Measurements from ENCODE around the gene ERCC4.

The ERCC4 gene

DNA sequence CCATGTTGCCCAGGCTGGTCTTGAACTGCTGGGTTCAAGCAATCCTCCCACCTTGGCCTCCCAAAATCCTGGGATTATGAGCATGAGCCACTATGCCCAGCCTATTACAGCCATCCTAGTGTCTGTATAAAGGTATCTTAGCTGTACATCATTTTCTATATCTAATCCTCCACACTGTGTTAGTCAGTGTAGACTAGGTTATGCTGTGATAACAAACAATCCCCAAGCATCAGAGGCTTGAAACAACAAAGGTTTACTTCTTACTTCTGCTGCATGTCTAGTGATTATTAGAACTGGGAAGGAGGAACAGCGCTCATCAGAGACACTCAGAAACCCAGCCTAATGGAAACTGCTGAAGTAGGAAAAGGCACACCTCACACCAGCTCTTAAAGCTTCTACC, 68.1 kb downstream of the ERCC4 start:
- WGBS (ENCODE audit: insufficient coverage, insufficient read length): no CpG with 5 or more reads among the region's 1 CpG
- Histone ChIP-seq H3K27me3 (ENCODE audit: control insufficient read depth, insufficient read depth, low read length) (no peaks in the 10 kb centered on the region), H3K36me3 (ENCODE audit: control insufficient read depth, insufficient read depth, low read length) (no peaks in the 10 kb centered on the region), H3K27ac (ENCODE audit: low read length) (no peak overlapping the region), H3K4me3 (ENCODE audit: low read length) (no peak overlapping the region), H3K4me1 (ENCODE audit: control insufficient read depth, insufficient read depth, low read length) (no peaks in the 10 kb centered on the region), H3K9me3 (ENCODE audit: control insufficient read depth, insufficient read depth, low read length) (no peaks in the 10 kb centered on the region)
- no peak for DNase-seq (ENCODE audit: low read depth, low spot score)

DNA sequence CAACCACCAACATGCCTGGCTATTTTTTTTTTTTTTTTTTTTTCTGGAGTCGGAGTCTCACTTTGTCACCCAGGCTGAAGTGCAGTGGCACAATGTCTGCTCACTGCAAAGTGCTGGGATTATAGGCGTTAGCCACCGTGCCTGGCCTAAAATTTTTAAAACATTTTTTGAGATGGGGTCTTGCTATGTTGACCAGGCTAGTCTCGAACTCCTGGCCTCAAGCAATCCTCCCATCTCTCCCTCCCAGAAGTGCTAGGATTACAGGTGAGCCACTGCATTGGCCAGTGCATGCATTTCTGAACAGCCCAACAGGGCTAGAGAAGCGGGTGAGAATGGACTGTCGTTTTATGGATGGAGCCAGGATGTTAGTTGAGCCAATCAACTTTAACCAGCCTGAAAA, 72.4 kb downstream of the ERCC4 start:
- WGBS (ENCODE audit: insufficient coverage, insufficient read length): no CpG with 5 or more reads among the region's 6 CpGs
- H3K9me3 ChIP-seq (ENCODE audit: control insufficient read depth, insufficient read depth, low read length): no peaks in the 10 kb centered on the region
- DNase-seq (ENCODE audit: low read depth, low spot score): no peak
- H3K4me3 ChIP-seq (ENCODE audit: low read length): no peak overlapping the region
- no peaks in the 10 kb centered on the region for H3K4me1 ChIP-seq (ENCODE audit: control insufficient read depth, insufficient read depth, low read length)
- H3K27me3 ChIP-seq (ENCODE audit: control insufficient read depth, insufficient read depth, low read length): no peaks in the 10 kb centered on the region
- no peak overlapping the region for H3K27ac ChIP-seq (ENCODE audit: low read length)
- H3K36me3 ChIP-seq (ENCODE audit: control insufficient read depth, insufficient read depth, low read length): no peaks in the 10 kb centered on the region

DNA sequence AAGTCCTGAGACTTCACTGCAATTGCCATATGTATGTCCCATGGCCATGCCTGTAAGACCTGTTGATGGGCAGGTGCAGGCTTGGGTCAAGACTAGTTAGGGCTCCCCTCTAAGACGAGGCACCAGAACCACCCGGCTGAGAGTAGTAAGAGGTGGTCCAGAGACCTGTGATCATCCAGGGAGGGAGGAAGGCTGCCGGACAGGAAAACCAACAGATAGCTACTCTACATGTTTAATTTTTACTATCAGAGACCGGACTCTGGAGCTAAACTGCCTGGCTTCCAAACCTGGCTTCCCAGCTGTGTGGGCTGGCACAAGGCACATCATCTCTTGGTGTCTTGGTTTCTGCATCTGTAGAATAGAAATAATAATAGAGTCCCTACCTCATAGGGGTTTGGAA, 73.0 kb downstream of the ERCC4 start:
- no peak for DNase-seq (ENCODE audit: low read depth, low spot score)
- WGBS (ENCODE audit: insufficient coverage, insufficient read length): no CpG with 5 or more reads among the region's 4 CpGs
- Histone ChIP-seq H3K27ac (ENCODE audit: low read length) (no peak overlapping the region), H3K36me3 (ENCODE audit: control insufficient read depth, insufficient read depth, low read length) (no peaks in the 10 kb centered on the region), H3K4me3 (ENCODE audit: low read length) (no peak overlapping the region), H3K9me3 (ENCODE audit: control insufficient read depth, insufficient read depth, low read length) (no peaks in the 10 kb centered on the region), H3K4me1 (ENCODE audit: control insufficient read depth, insufficient read depth, low read length) (no peaks in the 10 kb centered on the region), H3K27me3 (ENCODE audit: control insufficient read depth, insufficient read depth, low read length) (no peaks in the 10 kb centered on the region)

DNA sequence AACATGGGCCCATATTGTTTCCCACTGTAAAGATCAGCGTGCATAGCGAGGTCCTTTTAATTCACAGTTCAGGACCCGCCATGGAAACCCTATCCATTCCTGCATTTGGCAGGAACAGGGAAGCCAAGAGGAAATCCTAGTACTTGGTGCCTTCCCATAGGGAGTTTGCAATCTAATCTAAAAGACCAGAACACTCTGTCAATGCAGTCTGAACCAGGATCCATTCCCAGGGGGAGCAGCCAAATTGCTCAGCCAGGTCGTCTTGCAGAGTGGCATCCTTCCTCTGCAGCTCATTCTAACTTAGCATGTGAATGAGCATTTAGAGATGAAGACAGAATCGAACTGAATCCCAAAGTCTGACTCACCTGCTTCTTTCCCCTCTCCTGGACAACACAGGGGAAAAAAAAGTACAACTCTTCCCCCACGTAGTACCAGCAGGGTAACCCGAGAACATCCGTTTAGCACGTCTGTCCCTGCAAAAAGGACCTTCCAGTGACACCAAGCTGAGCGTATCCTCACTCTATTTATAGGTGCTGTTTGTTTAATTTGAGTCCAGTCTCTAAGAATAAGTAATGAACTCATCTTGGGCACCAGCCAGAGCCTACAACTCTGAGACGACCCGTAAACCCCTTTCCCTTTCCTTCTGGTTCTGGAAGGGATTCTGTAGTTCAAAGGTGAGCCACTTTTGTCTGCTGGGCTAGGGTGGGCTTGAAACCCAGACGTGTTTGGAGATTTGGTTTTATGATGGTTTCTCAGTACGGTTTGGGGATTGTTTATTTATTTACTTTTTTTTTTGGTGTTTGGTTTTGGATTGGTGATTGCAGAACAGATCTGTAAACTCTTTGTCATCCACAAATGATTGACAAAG, 74.5 kb downstream of the ERCC4 start:
- H3K27ac ChIP-seq (ENCODE audit: low read length): no peak overlapping the region
- no peaks in the 10 kb centered on the region for H3K27me3 ChIP-seq (ENCODE audit: control insufficient read depth, insufficient read depth, low read length)
- no peak overlapping the region for H3K4me3 ChIP-seq (ENCODE audit: low read length)
- no peaks in the 10 kb centered on the region for H3K4me1 ChIP-seq (ENCODE audit: control insufficient read depth, insufficient read depth, low read length)
- H3K36me3 ChIP-seq (ENCODE audit: control insufficient read depth, insufficient read depth, low read length): no peaks in the 10 kb centered on the region
- H3K9me3 ChIP-seq (ENCODE audit: control insufficient read depth, insufficient read depth, low read length): no peaks in the 10 kb centered on the region
- WGBS (ENCODE audit: insufficient coverage, insufficient read length): 100% methylated on average over 2 of the region's 14 CpGs
- DNase-seq (ENCODE audit: low read depth, low spot score): no peak

DNA sequence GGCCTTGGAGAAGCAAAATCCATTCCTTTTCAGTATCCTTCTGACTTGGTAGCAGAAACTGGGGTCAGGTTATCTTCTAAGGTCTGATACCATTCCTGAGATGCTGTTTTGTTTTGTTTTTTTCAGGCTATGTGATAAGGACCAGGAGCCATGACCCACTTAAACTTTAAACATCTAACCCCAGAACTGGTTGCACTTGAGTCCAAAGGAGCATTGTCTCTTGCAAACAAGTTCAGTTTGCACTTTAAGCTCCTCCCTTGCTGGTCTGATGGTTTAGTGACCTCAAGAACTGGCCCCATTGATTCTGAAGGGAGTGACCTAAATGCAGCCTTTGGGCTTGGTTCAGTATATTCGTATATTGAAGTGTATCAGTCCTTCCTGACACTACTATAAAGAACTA, 75.2 kb downstream of the ERCC4 start:
- H3K9me3 ChIP-seq (ENCODE audit: control insufficient read depth, insufficient read depth, low read length): no peaks in the 10 kb centered on the region
- no peaks in the 10 kb centered on the region for H3K4me1 ChIP-seq (ENCODE audit: control insufficient read depth, insufficient read depth, low read length)
- no CpG with 5 or more reads among the region's 1 CpG for WGBS (ENCODE audit: insufficient coverage, insufficient read length)
- no peaks in the 10 kb centered on the region for H3K27me3 ChIP-seq (ENCODE audit: control insufficient read depth, insufficient read depth, low read length)
- no peak overlapping the region for H3K4me3 ChIP-seq (ENCODE audit: low read length)
- no peaks in the 10 kb centered on the region for H3K36me3 ChIP-seq (ENCODE audit: control insufficient read depth, insufficient read depth, low read length)
- DNase-seq (ENCODE audit: low read depth, low spot score): no peak
- H3K27ac ChIP-seq (ENCODE audit: low read length): no peak overlapping the region

DNA sequence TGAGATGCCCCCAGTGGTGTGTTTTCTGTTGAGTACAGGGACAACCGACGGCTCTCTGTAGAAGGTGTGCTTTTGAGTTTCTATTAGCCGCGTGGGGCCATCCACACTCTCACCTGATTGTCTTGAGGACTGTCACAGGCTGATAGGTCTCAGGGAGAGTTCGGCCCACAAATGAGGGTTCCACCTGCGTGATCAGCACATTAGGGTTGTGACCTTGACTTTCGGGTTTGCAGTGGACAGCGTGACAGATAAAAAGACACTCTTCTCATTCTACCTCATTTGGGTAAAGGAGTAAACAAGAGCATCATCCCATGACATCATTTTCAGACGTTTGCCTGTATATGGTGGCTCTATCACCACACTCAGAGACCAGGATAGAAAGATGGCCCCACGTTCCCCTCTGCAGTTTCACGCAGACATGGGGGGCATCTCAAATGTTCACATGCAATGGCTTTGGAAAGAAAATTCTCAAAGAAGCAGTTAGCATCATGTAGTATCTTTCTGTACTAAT, 76.9 kb downstream of the ERCC4 start:
- no peak for DNase-seq (ENCODE audit: low read depth, low spot score)
- no CpG with 5 or more reads among the region's 11 CpGs for WGBS (ENCODE audit: insufficient coverage, insufficient read length)
- no peak overlapping the region for H3K27ac ChIP-seq (ENCODE audit: low read length)
- no peaks in the 10 kb centered on the region for H3K4me1 ChIP-seq (ENCODE audit: control insufficient read depth, insufficient read depth, low read length)
- H3K4me3 ChIP-seq (ENCODE audit: low read length): no peak overlapping the region
- no peaks in the 10 kb centered on the region for H3K9me3 ChIP-seq (ENCODE audit: control insufficient read depth, insufficient read depth, low read length)
- no peaks in the 10 kb centered on the region for H3K36me3 ChIP-seq (ENCODE audit: control insufficient read depth, insufficient read depth, low read length)
- no peaks in the 10 kb centered on the region for H3K27me3 ChIP-seq (ENCODE audit: control insufficient read depth, insufficient read depth, low read length)

DNA sequence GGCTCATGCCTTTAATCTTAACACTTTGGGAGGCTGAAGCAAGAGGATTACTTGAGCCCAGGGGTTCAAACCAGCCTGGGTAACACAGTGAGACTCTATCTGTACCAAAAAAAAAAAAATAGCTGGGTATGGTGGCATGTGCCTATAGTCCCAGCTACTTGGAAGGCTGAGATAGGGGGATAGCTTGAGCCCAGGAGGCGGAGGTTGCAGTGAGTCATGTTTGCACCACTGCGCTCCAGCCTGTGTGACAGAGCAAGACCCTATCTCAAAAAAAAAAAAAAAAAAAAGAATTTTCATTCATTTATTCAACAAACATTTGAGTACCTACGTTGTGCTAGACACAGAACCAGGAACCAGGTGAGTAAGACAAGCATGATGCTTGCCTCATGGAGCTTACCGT, 77.6 kb downstream of the ERCC4 start:
- H3K27me3 ChIP-seq (ENCODE audit: control insufficient read depth, insufficient read depth, low read length): no peaks in the 10 kb centered on the region
- no peak overlapping the region for H3K27ac ChIP-seq (ENCODE audit: low read length)
- no peaks in the 10 kb centered on the region for H3K36me3 ChIP-seq (ENCODE audit: control insufficient read depth, insufficient read depth, low read length)
- no peaks in the 10 kb centered on the region for H3K9me3 ChIP-seq (ENCODE audit: control insufficient read depth, insufficient read depth, low read length)
- no peak for DNase-seq (ENCODE audit: low read depth, low spot score)
- no peak overlapping the region for H3K4me3 ChIP-seq (ENCODE audit: low read length)
- WGBS (ENCODE audit: insufficient coverage, insufficient read length): no CpG with 5 or more reads among the region's 4 CpGs
- no peaks in the 10 kb centered on the region for H3K4me1 ChIP-seq (ENCODE audit: control insufficient read depth, insufficient read depth, low read length)

DNA sequence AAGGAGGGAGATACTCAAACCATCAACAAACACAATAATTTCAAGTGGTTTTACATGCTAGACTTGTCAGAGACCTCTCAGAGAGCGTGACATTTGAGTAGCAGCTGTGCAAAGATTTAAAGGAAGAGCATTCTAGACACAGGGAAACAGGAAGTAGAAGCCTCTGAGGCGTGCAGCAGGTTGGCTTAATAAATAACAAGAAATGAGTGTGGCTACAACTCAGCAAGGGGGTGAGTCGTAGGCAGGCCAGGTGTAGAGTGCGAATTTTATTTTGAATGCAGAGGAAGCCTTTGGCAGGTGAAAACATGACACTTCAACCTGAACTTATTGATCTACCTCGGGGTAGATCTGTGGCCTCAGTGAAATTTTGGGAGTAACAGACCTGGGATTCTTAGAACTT, 78.0 kb downstream of the ERCC4 start:
- WGBS (ENCODE audit: insufficient coverage, insufficient read length): no CpG with 5 or more reads among the region's 5 CpGs
- no peaks in the 10 kb centered on the region for H3K9me3 ChIP-seq (ENCODE audit: control insufficient read depth, insufficient read depth, low read length)
- H3K27ac ChIP-seq (ENCODE audit: low read length): no peak overlapping the region
- no peak for DNase-seq (ENCODE audit: low read depth, low spot score)
- no peaks in the 10 kb centered on the region for H3K4me1 ChIP-seq (ENCODE audit: control insufficient read depth, insufficient read depth, low read length)
- no peak overlapping the region for H3K4me3 ChIP-seq (ENCODE audit: low read length)
- no peaks in the 10 kb centered on the region for H3K36me3 ChIP-seq (ENCODE audit: control insufficient read depth, insufficient read depth, low read length)
- H3K27me3 ChIP-seq (ENCODE audit: control insufficient read depth, insufficient read depth, low read length): no peaks in the 10 kb centered on the region

DNA sequence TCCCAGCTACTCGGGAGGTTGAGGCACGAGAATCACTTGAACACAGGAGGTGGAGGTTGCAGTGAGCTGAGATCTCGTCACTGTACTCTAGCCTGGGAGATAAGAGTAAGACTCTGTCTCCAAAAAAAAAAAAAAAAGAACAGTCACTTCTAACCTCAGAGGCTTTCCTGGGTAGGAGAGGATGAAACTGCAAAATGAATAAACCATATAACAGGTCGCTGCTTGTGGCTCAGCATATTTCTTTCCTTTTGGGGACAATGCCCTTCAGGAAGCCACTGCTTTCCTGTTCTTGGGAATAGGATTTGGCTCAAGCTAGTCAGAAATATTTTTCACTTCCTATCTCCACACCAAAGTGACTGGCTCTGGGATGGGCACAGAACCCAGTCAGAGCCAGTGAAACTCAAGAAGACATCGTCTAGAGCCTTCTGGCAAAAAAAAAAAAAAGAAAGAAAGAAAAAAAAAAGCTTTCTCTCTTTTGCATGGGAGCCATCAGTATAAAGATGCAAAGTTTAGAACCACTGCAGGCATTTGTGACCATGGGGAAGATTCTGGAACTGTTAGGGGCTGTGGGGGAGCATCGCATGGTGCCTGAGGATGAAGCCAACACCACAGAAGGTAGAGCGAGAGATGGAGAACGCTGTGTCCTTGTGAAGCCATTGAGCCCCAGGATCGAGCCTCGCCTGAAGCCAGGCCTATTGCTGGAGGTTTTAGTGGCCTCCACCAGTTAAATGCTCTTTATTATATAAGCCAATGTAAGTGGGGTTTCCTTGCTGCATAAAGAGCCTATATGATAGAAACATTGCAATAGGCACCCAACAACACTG, 79.3 kb downstream of the ERCC4 start:
- no peaks in the 10 kb centered on the region for H3K4me1 ChIP-seq (ENCODE audit: control insufficient read depth, insufficient read depth, low read length)
- DNase-seq (ENCODE audit: low read depth, low spot score): no peak
- no CpG with 5 or more reads among the region's 10 CpGs for WGBS (ENCODE audit: insufficient coverage, insufficient read length)
- H3K27ac ChIP-seq (ENCODE audit: low read length): no peak overlapping the region
- H3K4me3 ChIP-seq (ENCODE audit: low read length): no peak overlapping the region
- no peaks in the 10 kb centered on the region for H3K9me3 ChIP-seq (ENCODE audit: control insufficient read depth, insufficient read depth, low read length)
- H3K36me3 ChIP-seq (ENCODE audit: control insufficient read depth, insufficient read depth, low read length): no peaks in the 10 kb centered on the region
- no peaks in the 10 kb centered on the region for H3K27me3 ChIP-seq (ENCODE audit: control insufficient read depth, insufficient read depth, low read length)

DNA sequence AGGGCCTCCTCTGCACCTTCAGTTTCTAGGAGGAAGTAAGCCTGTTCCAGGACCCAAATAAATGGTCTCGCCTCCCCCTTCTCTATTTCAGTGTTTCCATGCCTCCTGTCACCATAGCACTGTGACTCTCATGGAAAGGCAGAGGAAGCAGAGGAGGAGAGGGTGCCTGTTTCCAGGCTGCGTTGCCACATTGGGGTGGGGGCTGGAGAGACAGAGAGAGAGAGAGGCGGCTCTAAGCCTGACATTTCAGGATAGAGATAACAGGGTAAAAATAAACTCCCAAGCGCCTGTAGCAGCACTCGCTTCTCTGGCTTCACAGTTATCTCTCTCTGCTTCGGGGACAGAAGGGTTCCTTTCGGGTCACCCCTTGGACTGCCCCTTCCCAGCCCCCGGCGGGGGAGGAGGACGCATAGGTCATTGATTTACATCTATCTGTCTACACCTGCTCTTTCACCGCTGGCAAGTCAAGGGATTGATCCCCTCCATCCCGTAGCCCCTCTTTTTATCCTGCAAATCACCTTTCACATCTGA, 80.0 kb downstream of the ERCC4 start:
- no peak overlapping the region for H3K27ac ChIP-seq (ENCODE audit: low read length)
- DNase-seq (ENCODE audit: low read depth, low spot score): no peak
- no peaks in the 10 kb centered on the region for H3K27me3 ChIP-seq (ENCODE audit: control insufficient read depth, insufficient read depth, low read length)
- no peak overlapping the region for H3K4me3 ChIP-seq (ENCODE audit: low read length)
- H3K9me3 ChIP-seq (ENCODE audit: control insufficient read depth, insufficient read depth, low read length): no peaks in the 10 kb centered on the region
- H3K36me3 ChIP-seq (ENCODE audit: control insufficient read depth, insufficient read depth, low read length): no peaks in the 10 kb centered on the region
- WGBS (ENCODE audit: insufficient coverage, insufficient read length): no CpG with 5 or more reads among the region's 12 CpGs
- H3K4me1 ChIP-seq (ENCODE audit: control insufficient read depth, insufficient read depth, low read length): no peaks in the 10 kb centered on the region

All from iPS DF 6.9 (cell line).